ENCODE measurements around the gene SPON1. TPM values are rescaled to one million over a fixed set of nuclear protein-coding genes. Genes with fewer than 3 reads are reported as not detected.

The SPON1 gene
- total and polyA plus RNA-seq, 10 of the 15 experiments (the other 5 are each of a cell fraction or from before 2014, with no cell fraction given), result 0.13 to 1.1 (median 0.18) TPM; not detected in 5

DNA sequence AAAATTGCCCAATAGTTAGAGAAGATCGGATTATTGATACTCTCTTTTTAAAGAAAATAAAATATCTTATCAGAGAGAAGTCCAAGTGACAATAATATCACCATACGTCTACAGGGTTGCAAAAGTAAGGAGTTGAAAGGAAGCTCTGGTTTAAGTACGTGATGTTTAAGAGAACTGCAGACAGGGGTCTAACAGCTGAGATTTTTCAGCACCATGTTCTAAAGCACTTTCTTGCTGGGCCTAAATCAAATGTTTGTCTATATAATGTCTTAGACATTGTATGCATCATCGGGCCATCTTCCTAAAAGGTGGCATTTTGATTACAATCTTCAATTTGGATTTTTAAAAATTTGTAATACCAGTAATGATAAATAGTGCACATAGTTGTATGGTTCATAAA, 263.1 kb downstream of the SPON1 start (continued):
- TF ChIP-seq EZH2 (IDR thresholded peaks at IDR 0.05; ENCODE audit: borderline replicate concordance, control insufficient read depth, low read depth, low read length), result no peak
- no peak for TF ChIP-seq HDAC2 (IDR thresholded peaks at IDR 0.05)
- no peak for TF ChIP-seq ETV6 (conservative IDR thresholded peaks at IDR 0.05 in 1 of 2, IDR thresholded peaks at IDR 0.05 in 1 of 2; ENCODE audit: borderline replicate concordance in 1 of 2, low read depth in 1 of 2)
- TF ChIP-seq FOXK2 (IDR thresholded peaks at IDR 0.05), result no peak
- no peak for TF ChIP-seq MXI1 (IDR thresholded peaks at IDR 0.05; ENCODE audit: low read depth, low read length)
- TF ChIP-seq MYC (IDR thresholded peaks at IDR 0.05; ENCODE audit: insufficient read depth, insufficient read length, insufficient replicate concordance, low read length, severe bottlenecking), result no peak
- no peak for TF ChIP-seq JUNB (IDR thresholded peaks at IDR 0.05)

DNA sequence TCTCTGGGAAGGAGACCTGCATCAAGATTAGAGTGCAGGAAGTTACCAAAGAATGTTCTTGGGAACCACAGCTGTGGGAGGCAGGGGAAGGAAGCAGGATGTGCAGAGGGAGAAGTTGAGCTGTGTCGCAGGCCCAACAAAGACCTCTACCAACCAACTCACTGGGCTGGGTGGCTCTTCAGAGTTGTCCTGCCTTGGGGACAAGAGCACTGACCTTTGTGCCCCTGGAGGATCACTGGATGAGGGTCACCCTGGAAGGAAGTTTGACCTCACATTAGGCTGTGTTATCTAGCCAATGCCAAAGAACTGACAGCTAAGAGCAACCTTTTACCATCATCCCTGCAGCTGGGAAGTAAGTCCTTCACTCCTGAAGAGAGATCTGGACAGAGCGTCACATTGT, 265.8 kb downstream of the SPON1 start:
- no peaks in the 10 kb centered on the region for H3K36me3 ChIP-seq (ENCODE audit: control insufficient read depth in 2 of 2, insufficient read depth in 2 of 2, low read length in 1 of 2)
- no peak overlapping the region for H2AFZ ChIP-seq (ENCODE audit: control insufficient read depth, low read depth, low read length)
- WGBS (ENCODE audit: insufficient coverage, insufficient replicate concordance, low lambda C conversion rate, missing lambda C conversion rate), result 50% methylated on average over 2 of the region's 2 CpGs
- H3K4me3 ChIP-seq, result no peak overlapping the region
- CTCF ChIA-PET, result no interaction called here
- H4K20me1 ChIP-seq (ENCODE audit: control insufficient read depth, insufficient read depth), result no peaks in the 10 kb centered on the region
- no TSS peak for BruUV-seq (replicated peaks)
- no peak overlapping the region for H3K4me2 ChIP-seq (ENCODE audit: control insufficient read depth, insufficient read depth)
- SMC1A ChIA-PET (ENCODE audit: uncharacterized antibody, unreplicated experiment), result interaction anchor here (0.8 kb wide), 1 partner anchor 31 kb away, joined by 3 read pairs; no protein-coding TSS in a partner anchor
- FAIRE-seq (no peak), ATAC-seq (no peak), DNase-seq (ENCODE audit: low read depth, low spot score) (no peak)
- no peaks in the 10 kb centered on the region for H3K9me3 ChIP-seq (replicated peaks; ENCODE audit: control insufficient read depth, insufficient read depth, low read length)
- H3K4me1 ChIP-seq (ENCODE audit: control insufficient read depth, insufficient read depth, low read length), result no peaks in the 10 kb centered on the region
- H3K9ac ChIP-seq (ENCODE audit: control insufficient read depth, insufficient read depth, low read length), result no peak overlapping the region
- RAD21 ChIA-PET (ENCODE audit: unreplicated experiment), result no interaction called here
- no peaks in the 10 kb centered on the region; a peak in 3 of 4 replicates for H3K27me3 ChIP-seq (replicated peaks in 1 of 2; ENCODE audit: control insufficient read depth in 2 of 2, insufficient read depth in 2 of 2, low read length in 1 of 2)
- H3K79me2 ChIP-seq (ENCODE audit: control insufficient read depth, insufficient read depth, low read length), result no peaks in the 10 kb centered on the region
- in situ Hi-C loops (cut with MboI), result no loop called here
- POLR2A ChIA-PET, result no interaction called here
- intact Hi-C loops (cut with micrococcal nuclease; ENCODE audit: unreplicated experiment), result no loop called here
- TF ChIP-seq, protein P1, sequence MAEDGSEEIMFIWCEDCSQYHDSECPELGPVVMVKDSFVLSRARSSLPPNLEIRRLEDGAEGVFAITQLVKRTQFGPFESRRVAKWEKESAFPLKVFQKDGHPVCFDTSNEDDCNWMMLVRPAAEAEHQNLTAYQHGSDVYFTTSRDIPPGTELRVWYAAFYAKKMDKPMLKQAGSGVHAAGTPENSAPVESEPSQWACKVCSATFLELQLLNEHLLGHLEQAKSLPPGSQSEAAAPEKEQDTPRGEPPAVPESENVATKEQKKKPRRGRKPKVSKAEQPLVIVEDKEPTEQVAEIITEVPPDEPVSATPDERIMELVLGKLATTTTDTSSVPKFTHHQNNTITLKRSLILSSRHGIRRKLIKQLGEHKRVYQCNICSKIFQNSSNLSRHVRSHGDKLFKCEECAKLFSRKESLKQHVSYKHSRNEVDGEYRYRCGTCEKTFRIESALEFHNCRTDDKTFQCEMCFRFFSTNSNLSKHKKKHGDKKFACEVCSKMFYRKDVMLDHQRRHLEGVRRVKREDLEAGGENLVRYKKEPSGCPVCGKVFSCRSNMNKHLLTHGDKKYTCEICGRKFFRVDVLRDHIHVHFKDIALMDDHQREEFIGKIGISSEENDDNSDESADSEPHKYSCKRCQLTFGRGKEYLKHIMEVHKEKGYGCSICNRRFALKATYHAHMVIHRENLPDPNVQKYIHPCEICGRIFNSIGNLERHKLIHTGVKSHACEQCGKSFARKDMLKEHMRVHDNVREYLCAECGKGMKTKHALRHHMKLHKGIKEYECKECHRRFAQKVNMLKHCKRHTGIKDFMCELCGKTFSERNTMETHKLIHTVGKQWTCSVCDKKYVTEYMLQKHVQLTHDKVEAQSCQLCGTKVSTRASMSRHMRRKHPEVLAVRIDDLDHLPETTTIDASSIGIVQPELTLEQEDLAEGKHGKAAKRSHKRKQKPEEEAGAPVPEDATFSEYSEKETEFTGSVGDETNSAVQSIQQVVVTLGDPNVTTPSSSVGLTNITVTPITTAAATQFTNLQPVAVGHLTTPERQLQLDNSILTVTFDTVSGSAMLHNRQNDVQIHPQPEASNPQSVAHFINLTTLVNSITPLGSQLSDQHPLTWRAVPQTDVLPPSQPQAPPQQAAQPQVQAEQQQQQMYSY (CRISPR knock-in tag; IDR thresholded peaks at IDR 0.05), result no peak
- no peak for TF ChIP-seq MYB (IDR thresholded peaks at IDR 0.05; ENCODE audit: borderline replicate concordance, low read depth, low read length)
- no peak for TF ChIP-seq CBFB (IDR thresholded peaks at IDR 0.05; ENCODE audit: low read depth)
- no peak for TF ChIP-seq IRF4 (IDR thresholded peaks at IDR 0.05; ENCODE audit: low read depth, low read length)
- TF ChIP-seq TCF12 (IDR thresholded peaks at IDR 0.05; ENCODE audit: low read depth, low read length), result no peak
- no peak for TF ChIP-seq HDAC6 (IDR thresholded peaks at IDR 0.05; ENCODE audit: unreplicated experiment)
- TF ChIP-seq ESRRA (IDR thresholded peaks at IDR 0.05; ENCODE audit: low read length), result no peak
- no peak overlapping the region for H3K27ac ChIP-seq (ENCODE audit: control insufficient read depth, insufficient read depth)
